Heart right ventricle (tissue), 16 donors: ENCODE results near the gene LRRC55. TPM values are rescaled to one million over a fixed set of nuclear protein-coding genes. Genes with fewer than 3 reads are reported as not detected.
"Not testable (repeated sequence)": the region's sequence is repeated elsewhere in the genome, so short reads cannot be mapped to it uniquely, and the experiment has no call there.

Source experiments
- ATAC-seq, 8 donors: fragments of 200-7000 bp; cut with Tn5 transposase; one replicate each; pipeline ENCODE4 v1.9.1; 2020; ENCODE audit warnings: mild to moderate bottlenecking in 8 of 8, moderate library complexity in 8 of 8, moderate number of reproducible peaks in 1 of 8
- DNase-seq, 2 donors: peaks; one replicate each; pipeline ENCODE4 v3.0.0-alpha.2; 2020
- H3K27ac ChIP-seq, 10 donors: fragments of 200-600 bp; sonication (generic) in 2 of 10; one replicate each; pipeline versions ENCODE4 v1.5.0 to v1.8.0; 2020 to 2022; ENCODE audit warnings: mild to moderate bottlenecking in 3 of 10
- H3K27me3 ChIP-seq, 7 donors: fragments of 200-600 bp; one replicate each; pipeline ENCODE4 v1.8.0; 2021 to 2022; ENCODE audit warnings: mild to moderate bottlenecking in 2 of 7
- H3K36me3 ChIP-seq, 9 donors: fragments of 200-600 bp; sonication (generic) in 1 of 9; one replicate each; pipeline versions ENCODE4 v1.5.0 to v1.8.0; 2020 to 2022; ENCODE audit warnings: mild to moderate bottlenecking in 2 of 9
- H3K4me1 ChIP-seq, 9 donors: fragments of 200-600 bp; sonication (generic) in 1 of 9; one replicate each; pipeline versions ENCODE4 v1.5.0 to v1.8.0; 2020 to 2022; ENCODE audit warnings: mild to moderate bottlenecking in 4 of 9
- H3K4me3 ChIP-seq, 10 donors: fragments of 200-600 bp; sonication (generic) in 2 of 10; one replicate each; pipeline versions ENCODE4 v1.5.0 to v1.8.0; 2020 to 2022; ENCODE audit warnings: mild to moderate bottlenecking in 7 of 10, moderate library complexity in 2 of 10
- H3K9me3 ChIP-seq, 11 donors: fragments of 200-600 bp in 10 of 11; sonication (generic) in 2 of 11; one replicate each; pipeline versions ENCODE4 v1.5.0 to v1.8.0; 2013 to 2022; ENCODE audit warnings: mild to moderate bottlenecking in 2 of 11, control low read depth in 1 of 11, moderate library complexity in 1 of 11
- CTCF ChIP-seq, 9 donors: fragments of 200-600 bp; sonication (generic) in 2 of 9; IDR thresholded peaks; one replicate each; pipeline versions ENCODE4 v1.5.0 to v1.8.0; 2021 to 2022; ENCODE audit warnings: antibody characterized with exemption in 9 of 9, mild to moderate bottlenecking in 5 of 9, moderate library complexity in 1 of 9
- WGBS, 2 donors: extraction: QIAGEN DNeasy Blood & Tissue Kit; methylation state at CpG; one replicate each; pipeline ENCODE4 v1.1.7; 2013; ENCODE audit warnings: inconsistent platforms in 1 of 2; 5-methylcytosine and 5-hydroxymethylcytosine counted together
- intact Hi-C, 10 donors: fragments of 100-400 bp; cut with DNase I; formaldehyde crosslinking; loops; one replicate each; pipeline versions ENCODE4 v1.11.1 to v1.14.2; 2022
- polyA plus RNA-seq, 2 donors: library from polyadenylated mRNA; stranded (reverse); fragments of 200-250 nt; gene quantifications; one replicate each; pipeline ENCODE4 v1.2.3, GENCODE V29; 2013
- total RNA-seq, 10 donors: library from RNA; stranded (reverse); fragmentation: NEBNext Ultra II Directional in 3 of 10; extraction: Animal tissue kit (Norgen Biotek cat#: 25700) in 3 of 10; gene quantifications; one replicate each; pipeline versions ENCODE4 v1.2.1 to v1.2.4, GENCODE V29; 2021 to 2023
- donor health status: Arrhythmogenic right ventricular cardiomyopathy.
- donor health status: ischemic (EF 13 %, LVEDD 7.1; RV severe dilation, severe dysfunction).
- donor health status: healthy with polysubstance abuse.
- donor health status: DM: no; HTN: yes; CAD: no.
- donor health status: DM: no; HTN: no; CAD: no.
- donor health status: ischemic (EF 25% LVEDD 6.9; RV normal size, moderate dysfunction).
- donor health status: ischemic (EF 25% LVEDD 5.7; RV mildly dilated, moderate dysfunction).
- donor health status: healthy.
- donor health status: DM: yes; HTN: yes; CAD: no.
- donor health status: Ischemic cardiomyopathy.
- donor health status: ischemic (EF 35%, LVEDD 5.7; RV mildly dilated, moderate dysfunction).
- donor health status: nonischemic (EF 11% LVEDD 7.7; RV severe dilation, severe dysfunction).
- donor health status: DM: yes; HTN: yes; CAD: no.
- donor health status: PGD.
- donor health status: ischemic (EF 29% LVEDD 5.4; RV normal size, mild dysfunction).
- donor health status: nonischemic (EF 23%, LVEDD 6.1; RV moderate dilation, normal function).

The LRRC55 gene
- total and polyA plus RNA-seq, 12 donors: 0.04 to 0.53 (median 0.20) TPM; not detected in 1

- no peak for TF ChIP-seq CTCF (IDR thresholded peaks at IDR 0.05)
- ATAC-seq: no peak
Measured at GRCh38 chr11:57163160-57163868, 18.4 kb upstream of the LRRC55 start.

GRCh38 chr11:57164317-57164716, 17.4 kb upstream of the LRRC55 start:
- no peak overlapping the region for H3K4me3 ChIP-seq
- DNase-seq: no peak
- intact Hi-C loops: no loop called here
- H3K27ac ChIP-seq: no peak overlapping the region
- H3K4me1 ChIP-seq: peaks cover 0 to 6% (median 0%) of the 10 kb centered on the region in 9 donors
- no peaks in the 10 kb centered on the region for H3K27me3 ChIP-seq
- WGBS, 2 donors: 75 to 87% methylated on average over 1 of the region's 1 CpG
- TF ChIP-seq CTCF (IDR thresholded peaks at IDR 0.05): no peak
- H3K9me3 ChIP-seq: no peaks in the 10 kb centered on the region
- no peaks in the 10 kb centered on the region for H3K36me3 ChIP-seq
- ATAC-seq: no peak

More at GRCh38 chr11:57163160-57163868, 18.4 kb upstream of the LRRC55 start:
- Histone ChIP-seq H3K27me3 (peaks cover 0 to 3% (median 0%) of the 10 kb centered on the region in 7 donors), H3K27ac (no peak overlapping the region), H3K9me3 (no peaks in the 10 kb centered on the region), H3K36me3 (no peaks in the 10 kb centered on the region), H3K4me1 (peaks cover 0 to 6% (median 0%) of the 10 kb centered on the region in 9 donors), H3K4me3 (no peak overlapping the region)
- intact Hi-C loops: no loop called here
- 74 to 75% methylated on average over 6 of the region's 6 CpGs for WGBS, 2 donors
- no peak for DNase-seq

- no peak for DNase-seq
- ATAC-seq: no peak
- Histone ChIP-seq H3K27me3 (no peaks in the 10 kb centered on the region), H3K4me3 (no peak overlapping the region), H3K9me3 (peaks cover 0 to 5% (median 0%) of the 10 kb centered on the region in 11 donors), H3K4me1 (peaks cover 0 to 6% (median 0%) of the 10 kb centered on the region in 9 donors), H3K27ac (no peak overlapping the region), H3K36me3 (no peaks in the 10 kb centered on the region)
- intact Hi-C loops: loop anchor here in 1 of 10 donors (2.0 kb wide), 1 partner anchor 20 kb away; no protein-coding TSS in a partner anchor
- no peak for TF ChIP-seq CTCF (IDR thresholded peaks at IDR 0.05)
- WGBS, 2 donors: 42 to 43% methylated on average over 2 of the region's 2 CpGs
Measured at GRCh38 chr11:57167125-57167846, 14.5 kb upstream of the LRRC55 start.

- not testable (repeated sequence) for DNase-seq
Measured at GRCh38 chr11:57169732-57170313, 11.9 kb upstream of the LRRC55 start.

More at GRCh38 chr11:57169732-57170313, 11.9 kb upstream of the LRRC55 start:
- H3K36me3 ChIP-seq, H3K4me3 ChIP-seq, H3K9me3 ChIP-seq, H3K4me1 ChIP-seq, H3K27me3 ChIP-seq, intact Hi-C loops, H3K27ac ChIP-seq, ATAC-seq: not testable (repeated sequence)
- WGBS, 2 donors: 92 to 95% methylated on average over 2 of the region's 2 CpGs
